ENCODE data around the gene GPR146.

GPR146 gene

DNA sequence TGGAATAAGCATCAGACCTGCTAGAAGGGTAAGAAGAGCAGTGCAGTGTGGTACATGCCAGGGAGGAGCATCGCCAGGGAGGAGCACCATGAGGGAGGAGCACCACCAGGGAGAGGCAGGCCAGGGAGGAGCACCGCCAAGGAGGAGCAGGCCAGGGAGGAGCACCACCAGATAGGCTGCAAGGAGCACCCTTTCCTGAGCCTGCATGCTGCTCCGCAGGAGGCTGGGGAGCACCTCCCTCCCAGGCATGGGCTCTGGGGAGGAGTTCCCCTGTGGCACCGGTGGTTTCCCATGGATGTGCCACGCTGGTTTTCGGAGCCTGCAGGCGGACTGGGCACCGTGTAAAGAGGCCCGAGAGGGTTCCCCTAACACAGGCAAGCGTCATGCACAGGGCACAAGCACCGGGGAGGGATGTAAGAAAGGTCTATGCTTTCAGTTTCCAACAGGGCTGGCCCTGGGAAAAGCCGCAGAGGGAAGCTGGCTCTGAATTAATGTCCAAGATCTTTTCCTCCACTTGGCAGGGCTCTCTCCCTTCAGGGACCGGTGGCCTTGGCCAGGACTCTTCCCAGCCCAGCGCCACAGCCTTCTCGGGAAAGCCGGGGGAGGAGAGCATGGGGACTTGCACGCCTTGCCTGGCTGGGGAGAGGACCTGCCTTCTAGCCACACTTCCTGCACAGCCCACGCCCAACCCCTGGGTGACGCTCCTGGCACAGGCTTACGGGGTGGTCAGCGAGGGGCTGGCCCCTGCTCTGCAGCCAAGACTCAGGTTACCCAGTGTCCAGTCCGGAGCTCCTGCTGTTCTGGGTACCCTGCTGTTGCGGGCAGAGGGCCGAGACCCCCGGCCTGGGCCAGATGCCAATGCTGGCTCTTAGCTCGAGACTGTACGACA, 32.1 kb downstream of the GPR146 start:
- no peak for DNase-seq (ENCODE audit: low read depth)

DNA sequence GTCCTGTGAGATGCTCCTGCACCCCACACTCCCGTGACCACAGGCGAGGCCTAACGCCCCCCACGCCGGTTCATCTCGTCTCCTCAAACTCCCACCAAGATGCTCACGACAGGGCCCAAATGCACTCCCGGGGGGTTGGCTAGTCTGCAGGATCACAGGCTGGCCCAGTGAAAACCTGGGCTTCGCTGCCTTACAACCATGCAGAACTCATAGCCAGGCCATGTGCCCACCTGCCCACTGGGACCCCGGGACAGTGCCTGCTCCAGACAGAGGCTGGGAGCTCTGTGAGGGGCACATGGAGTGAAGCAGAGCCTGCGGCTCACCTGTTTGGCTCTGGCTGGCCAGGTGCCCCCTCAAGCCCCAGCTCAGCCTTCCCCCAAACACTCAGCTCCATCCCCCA, 34.2 kb downstream of the GPR146 start:
- no peak for DNase-seq (ENCODE audit: low read depth)

DNA sequence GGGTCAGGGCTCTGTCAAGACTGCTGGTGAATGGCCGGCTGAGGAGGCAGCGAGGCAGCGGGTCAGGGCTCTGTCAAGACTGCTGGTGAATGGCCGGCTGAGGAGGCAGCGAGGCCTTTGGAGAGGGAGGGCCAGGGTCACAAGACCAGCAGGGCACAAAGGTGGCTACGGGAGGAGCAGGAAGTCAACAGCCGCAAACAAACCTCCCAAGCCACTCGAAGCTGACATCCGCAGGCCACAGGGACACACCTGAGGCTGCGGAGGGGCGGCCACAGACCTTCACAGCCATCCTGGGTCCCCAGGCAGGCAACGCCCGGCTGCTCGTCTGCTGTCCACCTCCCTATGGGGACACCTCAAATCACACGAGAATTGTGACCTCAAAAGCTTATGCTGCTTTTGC, 34.6 kb downstream of the GPR146 start:
- no peak for DNase-seq (ENCODE audit: low read depth)

DNA sequence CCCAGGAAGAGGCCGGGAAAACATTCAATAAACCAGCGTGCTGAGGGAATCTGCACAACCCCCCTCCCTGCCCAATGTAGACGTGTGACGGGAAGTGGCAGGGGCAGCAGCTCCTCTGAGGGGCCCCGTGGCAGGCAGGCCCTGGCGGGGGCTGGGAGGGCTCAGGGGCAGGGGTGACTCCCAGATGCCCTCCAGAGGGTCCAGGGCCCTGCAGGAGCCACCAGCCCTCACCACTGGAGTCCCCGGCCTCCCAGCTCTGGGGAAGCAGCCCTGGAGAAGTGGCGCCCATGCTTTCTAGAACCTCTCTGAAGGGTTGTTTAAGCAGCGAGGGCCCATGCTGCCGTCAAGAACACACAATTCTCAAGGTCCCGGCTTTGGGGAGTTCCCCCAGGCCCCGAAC, 35.2 kb downstream of the GPR146 start:
- DNase-seq (ENCODE audit: low read depth), result no peak

DNA sequence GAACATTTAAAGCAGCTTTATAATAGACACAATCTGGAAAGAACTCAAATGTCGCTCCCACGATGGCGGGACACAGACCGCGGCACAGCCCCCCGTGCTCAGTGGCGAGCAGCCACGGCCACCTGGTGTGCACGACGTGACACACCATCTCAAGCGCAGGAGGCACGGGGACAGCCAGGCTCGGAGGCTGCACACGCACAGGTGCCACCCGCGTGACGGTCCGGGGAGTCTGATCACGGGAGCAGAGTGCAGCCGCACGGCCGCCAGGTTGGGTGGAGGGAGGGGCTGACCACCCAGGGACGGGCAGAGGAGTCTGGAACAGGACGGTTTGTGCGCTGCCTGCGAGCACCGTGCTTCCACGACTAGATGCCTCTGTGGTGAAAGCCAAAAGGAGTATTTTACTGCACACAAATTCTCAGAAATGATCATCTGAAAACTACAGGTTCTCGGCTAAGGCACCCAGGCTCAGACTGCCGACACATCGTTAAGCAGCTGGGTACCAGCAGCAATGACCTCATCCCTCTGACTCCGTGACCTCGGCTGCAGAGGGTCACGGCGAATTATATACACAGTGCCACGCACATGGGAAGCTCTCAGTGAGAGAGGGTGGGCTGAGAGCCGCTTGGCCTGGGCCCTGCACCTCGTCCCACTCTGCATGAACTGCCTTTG, 36.0 kb downstream of the GPR146 start:
- no peak for DNase-seq (ENCODE audit: low read depth)

DNA sequence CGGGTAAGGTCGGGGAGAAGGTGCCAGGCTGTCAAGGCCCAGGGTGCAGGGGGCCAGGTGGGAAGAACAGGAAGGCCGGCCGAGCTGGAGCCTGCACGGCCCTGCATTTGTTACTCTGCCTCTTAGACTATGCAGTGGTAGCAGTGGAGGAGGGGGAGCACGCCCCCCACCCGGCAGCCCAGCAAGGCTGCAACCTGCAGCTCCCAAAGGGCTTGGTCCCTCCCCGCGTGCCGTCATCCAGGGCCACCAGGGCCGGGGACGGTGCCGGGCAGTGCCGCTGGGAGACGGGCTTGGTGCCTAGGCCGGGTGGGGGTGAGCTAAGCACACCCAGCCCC, 36.5 kb downstream of the GPR146 start:
- no peak for DNase-seq (ENCODE audit: low read depth)

DNA sequence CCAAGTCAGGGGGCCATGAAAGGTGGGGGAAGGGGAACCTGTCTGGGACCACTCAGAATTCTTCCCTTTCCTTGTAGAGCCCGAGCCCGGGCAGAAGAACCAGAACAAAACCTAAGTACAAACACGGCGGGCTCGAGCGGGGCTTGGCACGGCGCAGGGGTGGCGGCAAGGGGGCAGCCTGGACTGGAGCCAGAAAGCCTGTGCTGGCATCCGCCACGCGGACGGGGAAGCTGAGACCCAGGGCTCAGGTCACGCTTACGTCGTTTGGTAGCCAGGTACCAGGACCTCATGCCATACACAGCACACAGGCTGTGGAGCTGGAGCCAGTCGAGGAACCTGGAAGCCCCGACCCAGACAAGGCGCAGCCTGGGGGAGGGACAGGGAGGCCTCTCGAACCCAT, 37.0 kb downstream of the GPR146 start:
- DNase-seq (ENCODE audit: low read depth), result no peak

DNA sequence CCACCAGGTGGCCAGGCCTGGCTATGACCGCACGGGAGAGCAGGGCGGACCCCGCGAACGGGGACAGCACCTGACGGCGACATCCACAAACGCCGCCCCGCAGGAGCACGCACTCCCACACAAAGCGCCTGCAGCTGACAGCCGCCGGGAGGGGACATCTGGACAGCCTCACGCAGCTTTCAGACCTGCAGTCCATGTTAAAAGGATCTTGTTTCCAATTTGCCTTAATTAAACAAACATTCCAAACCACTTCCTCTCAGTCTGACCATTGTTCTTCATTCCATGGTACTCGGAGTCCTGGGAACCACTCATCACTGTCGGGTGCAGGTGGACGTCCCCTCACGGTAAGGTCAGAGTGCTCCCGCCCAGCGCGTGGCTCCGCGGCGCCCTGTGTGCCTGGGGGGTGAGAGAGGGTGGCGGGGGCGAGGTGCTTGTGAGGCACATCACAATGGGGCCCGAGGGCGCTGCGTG, 37.6 kb downstream of the GPR146 start:
- DNase-seq (ENCODE audit: low read depth), result no peak

DNA sequence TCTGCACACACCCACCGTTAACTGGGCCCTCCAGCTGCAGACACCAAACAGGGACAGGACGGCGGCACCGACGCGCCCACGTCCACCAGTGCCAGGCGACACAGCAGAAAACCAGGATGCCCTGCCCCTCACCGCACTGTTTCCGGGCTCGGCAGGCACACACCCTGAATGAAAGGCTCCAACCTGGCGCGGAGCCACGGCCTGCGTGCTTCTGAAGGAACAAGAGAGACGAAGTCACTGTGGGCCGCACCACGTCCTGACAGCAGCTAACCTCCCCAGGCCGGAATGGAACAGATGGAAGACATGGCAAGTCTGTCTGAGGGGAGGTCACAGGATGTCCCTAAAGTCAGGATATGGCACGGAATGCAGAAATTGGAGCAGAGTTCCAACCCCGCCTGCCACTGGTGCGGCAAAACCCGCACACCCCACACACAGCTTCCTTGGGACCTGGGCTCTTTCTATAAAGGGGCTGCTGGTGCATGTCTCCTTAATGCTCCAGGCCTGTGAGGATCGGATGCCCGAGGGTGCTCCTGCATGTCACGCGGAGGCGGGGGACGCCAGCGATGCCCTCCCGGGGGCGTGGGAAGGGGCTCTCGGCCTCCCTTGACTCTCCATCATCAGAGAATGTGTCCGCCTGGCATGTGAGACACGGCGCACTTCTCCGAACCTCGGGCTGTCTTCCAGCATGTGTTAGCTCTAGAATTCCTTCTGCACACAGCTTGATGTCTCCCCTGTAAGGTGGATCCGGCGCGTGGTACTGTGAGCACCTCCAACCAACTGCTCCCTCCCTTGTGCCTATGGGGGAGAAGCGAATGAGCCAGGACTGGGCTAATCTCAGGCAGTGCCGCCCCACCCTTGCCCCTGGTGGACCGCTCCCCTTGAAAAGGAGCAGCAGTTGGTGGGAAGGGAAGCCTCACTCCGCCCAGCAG, 39.6 kb downstream of the GPR146 start:
- no peak for DNase-seq (ENCODE audit: low read depth)

DNA sequence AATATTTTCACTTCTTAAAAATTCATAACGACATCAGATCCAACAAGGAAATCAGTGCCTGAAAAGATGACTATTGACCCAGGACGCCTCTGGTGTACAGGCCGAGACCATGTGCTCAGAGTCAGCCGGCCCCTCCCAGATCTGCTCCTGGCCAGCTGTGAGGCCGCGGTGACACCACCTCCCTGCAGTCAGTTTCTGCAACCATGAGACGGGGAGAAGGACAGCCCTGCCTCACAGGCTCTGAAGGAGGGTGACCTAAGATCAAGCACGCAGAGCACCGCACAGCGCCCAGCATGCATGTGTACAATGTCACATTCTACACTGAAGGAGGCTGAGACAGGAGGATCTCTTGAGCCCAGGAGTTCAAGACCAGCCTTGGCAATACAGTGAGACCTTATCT, 40.9 kb downstream of the GPR146 start:
- DNase-seq (ENCODE audit: low read depth), result no peak

DNA sequence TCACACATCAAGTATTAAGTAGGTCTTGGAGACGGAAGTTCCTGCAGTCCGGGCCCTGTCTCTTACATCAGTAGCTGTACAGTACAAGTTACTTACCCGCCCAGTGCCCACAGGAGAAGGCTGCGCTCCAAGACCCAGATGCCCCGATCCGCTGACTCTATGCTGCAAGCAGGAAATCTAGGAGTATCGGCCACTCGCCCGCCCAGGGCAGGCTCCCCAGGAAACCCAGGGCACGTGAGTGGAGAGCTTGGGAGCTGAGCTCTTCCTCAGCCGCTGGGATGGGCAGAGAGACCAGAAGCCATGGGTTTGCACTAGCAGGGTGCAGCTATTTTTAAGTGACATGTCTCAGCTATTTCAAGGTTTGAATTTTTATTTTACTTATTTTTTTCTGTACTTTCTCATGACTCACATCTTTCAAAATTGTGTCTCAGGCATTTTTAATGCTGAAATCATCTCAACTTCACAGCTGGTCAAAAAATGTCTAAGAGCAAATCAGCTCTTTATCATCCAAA, 41.6 kb downstream of the GPR146 start:
- no peak for DNase-seq (ENCODE audit: low read depth)

DNA sequence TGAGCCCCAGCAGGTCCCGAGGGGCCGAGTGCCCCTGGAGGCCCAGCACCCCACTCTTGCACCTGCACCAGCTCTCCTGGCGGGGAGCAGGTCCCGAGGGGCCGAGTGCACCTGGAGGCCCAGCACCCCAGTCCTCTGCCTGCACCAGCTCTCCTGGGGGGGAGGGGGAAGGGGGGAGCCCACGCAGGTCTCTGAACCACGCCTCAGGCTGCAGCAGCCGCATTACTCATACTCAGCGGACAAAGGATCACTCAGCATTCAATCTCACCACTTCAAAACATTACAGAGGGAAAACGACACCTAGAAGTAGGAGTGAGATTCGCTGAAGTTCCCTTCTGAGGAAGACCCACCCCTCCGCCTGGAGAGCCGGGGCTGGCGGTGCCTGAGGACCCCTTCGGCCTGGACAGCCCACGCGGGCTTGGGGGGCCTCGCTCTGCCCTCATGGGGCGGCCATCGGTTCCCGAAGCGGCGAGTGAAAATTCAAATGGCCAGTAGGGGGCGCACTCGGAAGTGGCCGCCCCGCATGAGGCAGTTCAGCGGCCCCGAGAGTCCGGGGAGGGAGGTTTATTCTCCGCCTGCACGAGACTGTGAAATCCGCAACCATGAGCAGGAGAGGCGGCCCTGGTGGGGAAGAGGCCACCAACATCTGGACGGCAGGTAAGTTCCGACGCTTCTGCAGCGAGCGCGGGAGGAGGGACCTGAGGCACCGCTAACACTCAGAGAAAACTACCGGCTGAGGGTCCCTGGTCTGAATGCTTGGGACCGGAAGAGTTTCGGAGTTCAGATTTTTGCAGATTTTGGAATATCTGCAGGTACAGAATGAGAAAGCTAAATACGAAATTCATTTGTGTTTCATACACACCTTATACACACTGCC, 42.5 kb downstream of the GPR146 start:
- peak; percentile 64 for DNase-seq (ENCODE audit: low read depth)

DNA sequence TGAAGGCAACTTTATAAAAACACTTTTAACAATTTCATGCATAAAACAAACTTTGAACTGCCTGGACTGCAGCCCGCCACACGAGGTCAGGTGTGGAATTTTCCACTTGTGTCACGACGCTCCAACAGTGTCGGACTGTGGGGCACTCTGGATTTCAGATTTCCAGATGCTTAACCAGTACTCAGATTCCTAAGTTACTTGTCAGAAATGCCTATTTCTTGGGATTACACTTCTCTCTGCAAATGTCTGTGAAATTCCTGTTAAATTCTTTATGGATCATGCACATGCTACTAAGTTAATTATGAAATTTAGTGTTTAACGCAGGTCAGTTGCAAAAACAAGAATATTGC, 43.1 kb downstream of the GPR146 start:
- DNase-seq (ENCODE audit: low read depth), result no peak

DNA sequence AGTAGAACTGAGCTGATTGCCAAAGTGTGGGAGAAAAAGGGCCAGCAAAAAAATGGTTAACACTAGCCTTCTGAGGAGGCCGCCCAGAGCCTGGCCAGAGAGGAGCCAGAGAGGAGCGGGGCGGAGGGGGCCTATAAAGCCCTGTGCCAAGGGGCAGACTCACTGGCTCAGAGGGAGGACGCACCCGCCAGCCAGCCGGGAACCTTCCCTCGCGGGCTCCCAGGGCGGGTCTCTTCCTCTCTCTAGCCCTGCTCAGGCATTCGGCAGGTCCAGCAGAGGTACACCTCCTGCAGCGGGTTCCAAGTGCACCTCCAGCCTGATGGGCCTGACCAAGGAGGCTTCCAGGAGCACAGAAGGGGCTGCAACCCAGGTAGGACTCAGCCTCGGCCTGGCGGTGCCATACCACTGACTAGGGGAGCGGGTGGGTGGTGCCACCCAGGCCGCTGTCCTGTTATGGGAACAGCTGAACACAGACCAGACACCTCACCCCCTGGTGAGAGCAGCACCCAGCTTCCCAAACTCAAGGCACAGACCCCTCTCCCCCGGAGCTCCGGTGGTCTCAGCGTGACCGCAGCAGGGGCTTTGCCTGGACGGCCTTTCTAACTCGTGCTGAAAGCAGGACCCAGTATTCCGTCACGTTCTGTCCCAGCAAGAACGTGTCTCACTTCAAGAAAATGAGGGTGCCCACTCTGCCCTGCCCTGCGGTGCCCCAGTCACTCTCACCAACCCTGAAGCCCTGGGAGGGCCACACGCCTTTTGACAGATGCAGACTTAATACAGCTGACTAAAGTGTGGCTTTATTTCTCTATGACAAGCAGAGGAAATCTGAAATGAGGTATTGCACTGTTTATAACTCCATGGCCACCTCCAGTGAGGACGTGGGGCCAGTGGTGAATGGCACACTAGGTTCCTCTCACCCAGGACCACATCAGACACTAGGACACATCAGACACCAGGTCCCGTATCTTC, 43.9 kb downstream of the GPR146 start, which contains the start of gene GPER1:
GPER1 (plus strand) TSS at position 162 of the 969 bp plus-strand sequence. CDS start 3,616 bp downstream, outside the sequence.
- DNase-seq (ENCODE audit: low read depth), result no peak

DNA sequence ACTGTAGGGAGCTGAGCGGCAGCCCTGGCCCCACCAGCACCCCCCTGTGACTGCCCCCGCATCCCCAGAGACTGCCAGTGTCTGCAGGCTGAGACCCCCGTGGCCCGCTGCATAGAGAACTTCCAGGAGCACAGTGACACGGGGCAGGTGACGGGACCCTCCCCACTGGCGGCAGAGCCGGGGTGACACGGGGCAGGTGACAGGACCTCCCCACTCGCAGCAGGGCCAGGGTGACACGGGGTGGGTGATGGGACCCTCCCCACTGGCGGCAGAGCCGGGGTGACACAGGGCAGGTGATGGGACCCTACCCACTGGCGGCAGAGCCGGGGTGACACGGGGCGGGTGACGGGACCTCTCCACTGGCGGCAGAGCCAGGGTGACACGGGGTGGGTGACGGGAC, 45.9 kb downstream of the GPR146 start:
- DNase-seq (ENCODE audit: low read depth), result no peak

DNA sequence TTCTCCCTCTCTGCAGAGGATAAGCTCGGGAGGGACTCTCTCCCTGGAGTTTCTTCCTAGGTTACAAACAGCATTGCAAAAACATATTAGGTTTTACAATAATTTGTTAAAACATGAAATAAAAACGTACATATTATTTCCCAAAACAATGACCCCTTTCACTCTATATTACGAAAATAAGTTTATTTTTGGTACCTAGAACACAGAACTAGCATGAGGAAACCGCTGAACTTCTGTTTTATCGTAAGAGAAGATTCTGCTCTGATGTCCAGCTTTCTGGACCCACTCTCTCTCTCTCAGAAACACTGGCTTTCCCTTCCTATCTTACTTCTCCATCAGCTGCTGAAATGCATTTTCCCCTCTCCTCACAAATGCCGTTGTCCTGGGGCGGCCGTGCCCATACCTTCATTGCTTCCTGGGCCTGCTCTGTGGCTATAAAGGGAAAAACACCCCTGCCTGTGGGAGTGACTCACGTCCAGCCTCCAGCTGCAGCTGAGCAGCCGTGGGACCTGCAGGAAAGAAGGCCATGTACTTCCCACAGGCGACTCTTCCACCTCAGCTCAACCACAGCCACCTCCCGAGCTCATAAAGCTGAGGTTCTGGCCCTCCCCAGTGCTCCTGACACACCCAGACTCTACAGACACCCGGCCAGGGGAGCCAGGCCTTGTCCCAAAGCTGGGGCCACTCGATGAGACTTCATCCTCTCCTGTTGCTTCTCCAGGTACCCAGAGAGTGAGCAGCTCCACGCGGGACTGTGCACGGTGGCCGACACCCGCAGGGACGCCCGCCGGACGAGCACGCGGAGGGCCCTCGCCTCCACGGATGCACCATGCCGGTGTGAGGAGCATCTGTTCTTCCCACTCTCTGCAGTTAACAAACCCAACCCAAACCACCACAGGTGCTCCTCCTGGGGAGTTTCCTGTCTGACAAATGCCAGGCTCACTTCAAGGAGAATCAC, 46.6 kb downstream of the GPR146 start:
- no peak for DNase-seq (ENCODE audit: low read depth)

DNA sequence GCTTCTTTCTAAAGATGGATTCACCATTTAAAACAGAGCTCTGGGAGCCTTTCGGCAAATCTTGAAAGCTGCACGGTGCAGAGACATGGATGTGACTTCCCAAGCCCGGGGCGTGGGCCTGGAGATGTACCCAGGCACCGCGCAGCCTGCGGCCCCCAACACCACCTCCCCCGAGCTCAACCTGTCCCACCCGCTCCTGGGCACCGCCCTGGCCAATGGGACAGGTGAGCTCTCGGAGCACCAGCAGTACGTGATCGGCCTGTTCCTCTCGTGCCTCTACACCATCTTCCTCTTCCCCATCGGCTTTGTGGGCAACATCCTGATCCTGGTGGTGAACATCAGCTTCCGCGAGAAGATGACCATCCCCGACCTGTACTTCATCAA, 47.3 kb downstream of the GPR146 start:
- no peak for DNase-seq (ENCODE audit: low read depth)

DNA sequence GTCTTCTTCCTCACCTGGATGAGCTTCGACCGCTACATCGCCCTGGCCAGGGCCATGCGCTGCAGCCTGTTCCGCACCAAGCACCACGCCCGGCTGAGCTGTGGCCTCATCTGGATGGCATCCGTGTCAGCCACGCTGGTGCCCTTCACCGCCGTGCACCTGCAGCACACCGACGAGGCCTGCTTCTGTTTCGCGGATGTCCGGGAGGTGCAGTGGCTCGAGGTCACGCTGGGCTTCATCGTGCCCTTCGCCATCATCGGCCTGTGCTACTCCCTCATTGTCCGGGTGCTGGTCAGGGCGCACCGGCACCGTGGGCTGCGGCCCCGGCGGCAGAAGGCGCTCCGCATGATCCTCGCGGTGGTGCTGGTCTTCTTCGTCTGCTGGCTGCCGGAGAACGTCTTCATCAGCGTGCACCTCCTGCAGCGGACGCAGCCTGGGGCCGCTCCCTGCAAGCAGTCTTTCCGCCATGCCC, 47.9 kb downstream of the GPR146 start:
- DNase-seq (ENCODE audit: low read depth), result no peak
